Hippocampal formation (tissue), 2 donors: ENCODE measurements around the gene ST6GALNAC3.
"Not testable (repeated sequence)": the region's sequence is repeated elsewhere in the genome, so short reads cannot be mapped to it uniquely, and the experiment has no call there.

Experiments
- DNase-seq, 2 donors: peaks; one replicate each; lab custom pipeline; 2025; lab: John Stamatoyannopoulos, UW

ST6GALNAC3 gene

DNA sequence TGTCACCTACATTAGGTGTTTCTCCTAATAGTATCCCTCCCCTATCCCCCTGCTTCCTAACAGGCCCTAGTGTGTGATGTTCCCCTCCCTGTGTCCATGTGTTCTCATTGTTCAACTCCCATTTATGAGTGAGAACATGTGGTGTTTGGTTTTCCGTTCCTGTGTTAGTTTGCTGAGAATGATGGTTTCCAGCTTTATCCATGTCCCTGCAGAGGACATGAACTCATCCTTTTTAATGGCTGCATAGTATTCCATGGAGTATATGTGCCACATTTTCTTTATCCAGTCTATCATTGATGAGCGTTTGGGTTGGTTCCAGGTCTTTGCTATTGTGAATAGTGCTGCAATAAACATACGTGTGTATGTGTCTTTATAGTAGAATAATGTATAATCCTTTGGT, 267.3 kb downstream of the ST6GALNAC3 start:
- not testable (repeated sequence) for DNase-seq

DNA sequence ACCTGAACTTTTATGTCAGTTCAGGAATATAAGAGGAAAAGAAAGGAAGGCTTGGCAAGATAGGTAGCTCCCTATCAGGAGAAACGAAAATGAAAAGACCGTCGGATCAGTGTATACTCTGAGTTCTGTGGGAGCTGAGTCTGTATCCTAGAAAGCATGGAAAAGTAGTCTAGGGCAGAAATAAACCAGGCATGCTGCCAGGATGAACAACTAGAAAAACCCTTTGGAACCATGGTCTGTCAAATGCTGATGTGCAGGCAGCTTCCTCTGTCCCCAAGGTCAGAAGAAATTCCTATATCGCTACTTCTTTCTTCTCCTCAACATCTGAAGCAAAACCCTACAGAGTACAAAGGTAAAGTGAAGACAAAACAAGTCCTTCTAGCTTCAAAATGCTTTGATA, 268.8 kb downstream of the ST6GALNAC3 start:
- DNase-seq = no peak

DNA sequence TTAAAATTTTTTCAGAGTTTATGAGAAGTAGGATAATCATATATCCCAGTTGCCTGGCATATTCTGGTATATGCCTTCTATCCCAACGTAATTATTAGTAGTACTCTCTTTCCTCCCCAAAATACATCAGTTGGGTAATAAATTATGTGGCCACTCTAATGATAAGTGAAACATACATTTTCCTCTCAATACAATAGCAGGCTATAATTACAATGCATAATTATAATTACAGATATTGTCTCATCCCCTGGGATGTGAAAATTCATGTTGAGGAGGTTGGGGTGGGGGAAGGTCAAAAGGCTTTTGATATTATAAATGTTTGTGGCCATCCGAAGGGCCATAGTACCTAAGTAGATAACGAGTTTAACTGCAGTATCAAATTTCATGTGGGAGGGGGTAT, 277.1 kb downstream of the ST6GALNAC3 start:
- DNase-seq = no peak

GRCh38 chr1:76352741-76353435, 278.3 kb downstream of the ST6GALNAC3 start:
- DNase-seq = no peak

GRCh38 chr1:76354236-76354635, 279.7 kb downstream of the ST6GALNAC3 start:
- no peak for DNase-seq

DNA sequence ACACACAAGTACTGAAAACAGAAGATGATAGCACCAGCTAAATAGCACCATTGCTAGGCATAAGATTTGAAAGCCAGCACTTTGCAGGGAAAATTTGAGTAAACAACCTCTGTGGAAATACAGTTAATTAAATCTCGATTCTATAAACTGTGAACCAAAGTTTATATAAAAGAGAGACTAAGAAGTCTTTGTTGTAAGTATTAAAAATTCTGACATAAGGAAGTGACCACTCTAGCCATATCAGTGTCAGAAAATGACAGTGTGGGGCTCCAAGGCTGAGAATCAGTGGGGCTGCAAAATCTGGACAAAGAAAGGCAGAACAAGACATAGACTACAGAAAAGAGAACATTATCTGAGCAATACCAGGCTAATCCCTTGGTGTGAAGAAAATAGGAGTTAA, 292.2 kb downstream of the ST6GALNAC3 start:
- DNase-seq = no peak

DNA sequence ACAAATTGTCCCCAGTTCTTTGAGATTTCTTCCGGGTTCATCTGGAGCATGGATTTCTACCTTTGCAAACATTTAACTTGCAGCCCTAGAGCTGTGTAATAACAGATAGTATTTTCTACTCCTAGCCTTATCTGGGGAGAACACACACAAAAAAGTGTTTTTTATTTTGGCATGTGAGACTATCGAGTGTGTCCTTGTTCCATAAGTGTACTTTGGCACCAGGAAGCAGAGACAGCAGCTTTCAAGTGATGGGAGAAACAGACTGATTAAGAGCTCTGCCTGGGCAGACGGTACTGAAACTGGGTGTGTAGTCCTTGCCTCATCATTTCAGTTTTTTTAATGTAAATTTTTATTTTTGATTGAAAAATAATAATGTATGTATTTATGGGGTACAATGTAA, 297.4 kb downstream of the ST6GALNAC3 start:
- DNase-seq = no peak

- no peak for DNase-seq
Observed at GRCh38 chr1:76374086-76374485, 299.5 kb downstream of the ST6GALNAC3 start.

GRCh38 chr1:76377247-76377646, 302.7 kb downstream of the ST6GALNAC3 start:
- DNase-seq = no peak

DNA sequence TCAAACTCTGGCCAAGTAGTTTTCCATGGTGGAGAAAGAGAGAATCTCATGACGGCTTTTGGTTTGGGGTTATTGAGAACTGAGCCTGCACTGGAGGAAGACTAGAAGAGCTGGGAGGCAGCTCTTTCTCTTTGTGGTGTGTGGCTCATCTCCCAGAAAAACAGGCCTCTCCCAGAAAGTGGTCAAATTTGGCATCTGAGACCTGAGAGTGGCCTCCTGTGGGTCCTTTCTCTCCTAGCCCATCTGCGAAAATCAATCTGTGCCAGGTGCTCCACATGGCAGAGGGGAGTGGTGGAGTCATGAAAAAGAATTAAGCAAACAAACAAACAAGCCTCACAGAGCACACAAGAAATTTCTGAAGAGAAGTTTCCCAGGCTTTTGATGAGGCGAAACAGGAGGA, 305.0 kb downstream of the ST6GALNAC3 start:
- DNase-seq = no peak

GRCh38 chr1:76381450-76382097, 307.0 kb downstream of the ST6GALNAC3 start:
- no peak for DNase-seq

GRCh38 chr1:76388261-76388660, 313.7 kb downstream of the ST6GALNAC3 start:
- no peak for DNase-seq

GRCh38 chr1:76390456-76390855, 315.9 kb downstream of the ST6GALNAC3 start:
- peak; percentile 23 to 62 for DNase-seq

- no peak for DNase-seq
Observed at GRCh38 chr1:76395059-76395458, 320.5 kb downstream of the ST6GALNAC3 start.

DNA sequence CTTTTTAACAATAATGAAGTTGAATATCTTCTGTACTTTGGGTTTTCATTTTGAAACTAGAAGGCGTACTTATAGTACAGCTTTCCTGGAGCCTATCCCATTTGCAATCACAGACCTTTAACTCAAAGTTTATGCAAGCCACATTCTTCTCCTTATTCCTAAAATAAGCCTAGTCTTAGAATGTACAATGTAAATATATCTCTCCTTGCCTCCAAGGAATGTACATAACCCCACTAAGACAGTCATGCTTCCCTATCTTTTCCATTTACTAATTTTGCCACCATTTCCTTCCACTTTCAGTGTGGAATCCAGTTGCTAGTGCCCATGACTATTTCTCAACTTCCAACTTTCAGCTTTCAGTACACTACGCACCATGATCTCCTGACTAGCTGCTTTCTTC, 327.6 kb downstream of the ST6GALNAC3 start:
- DNase-seq = no peak

DNA sequence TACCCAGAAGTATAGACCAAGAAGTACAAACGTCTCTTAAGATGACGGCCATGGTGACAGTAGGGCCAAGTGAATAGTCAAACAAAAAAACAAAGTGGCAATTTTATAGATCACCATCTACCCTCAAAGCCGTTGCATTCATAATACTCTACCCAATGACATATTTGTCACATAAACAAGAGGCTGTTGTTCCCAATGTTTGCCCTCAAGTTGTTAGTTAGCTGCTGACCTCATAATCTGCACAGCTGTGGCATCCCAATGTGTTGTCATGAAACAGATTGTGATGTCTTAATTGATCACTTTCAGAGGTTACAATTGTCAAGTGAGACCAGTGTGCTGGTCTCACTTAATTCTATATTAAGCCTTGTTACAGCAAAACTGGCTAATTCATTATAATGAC, 333.8 kb downstream of the ST6GALNAC3 start:
- DNase-seq = peak in 1 of 2 donors; percentile 23

GRCh38 chr1:76410499-76410898, 336.0 kb downstream of the ST6GALNAC3 start:
- no peak for DNase-seq

DNA sequence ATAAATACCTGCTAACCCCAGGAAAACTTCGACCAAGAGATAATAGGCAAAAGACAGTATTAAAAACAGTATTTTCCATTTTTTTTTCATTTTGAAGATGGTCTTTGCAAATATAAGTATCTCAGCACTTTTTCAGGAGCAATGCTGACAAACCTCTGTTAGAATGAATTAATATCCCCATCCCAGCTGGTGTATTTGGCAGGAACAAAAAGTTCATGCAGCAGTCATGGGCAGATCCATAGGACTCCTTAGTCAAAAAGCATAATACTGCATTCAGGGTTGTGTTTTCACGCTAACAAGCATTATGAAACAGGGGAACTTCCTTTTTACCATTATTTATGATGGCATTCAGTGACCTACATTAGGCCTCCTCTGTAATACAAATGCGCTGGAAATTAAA, 344.0 kb downstream of the ST6GALNAC3 start:
- DNase-seq = no peak

DNA sequence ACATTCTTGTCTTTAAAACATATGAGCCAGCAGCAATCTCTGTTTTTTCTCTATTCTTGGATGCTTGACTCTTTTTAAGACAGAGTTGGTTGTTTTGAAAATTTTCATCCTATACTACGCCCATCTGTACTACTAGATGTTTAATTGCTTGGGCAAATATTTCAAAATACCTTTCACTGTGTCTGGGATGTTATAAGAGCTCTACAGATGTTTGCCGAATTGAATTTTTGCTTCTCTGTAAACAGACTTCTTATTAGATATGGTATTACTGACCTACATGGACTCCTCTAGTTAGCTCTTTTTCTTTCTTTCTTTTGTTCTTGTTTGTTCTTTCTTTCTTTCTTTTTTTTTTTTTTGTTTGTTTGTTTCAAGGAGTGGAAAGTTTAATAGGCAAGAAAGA, 345.1 kb downstream of the ST6GALNAC3 start:
- no peak for DNase-seq

GRCh38 chr1:76425201-76426145, 350.9 kb downstream of the ST6GALNAC3 start:
- DNase-seq = no peak

GRCh38 chr1:76426606-76427005, 352.1 kb downstream of the ST6GALNAC3 start:
- no peak for DNase-seq

GRCh38 chr1:76428028-76428427, 353.5 kb downstream of the ST6GALNAC3 start:
- DNase-seq = no peak

DNA sequence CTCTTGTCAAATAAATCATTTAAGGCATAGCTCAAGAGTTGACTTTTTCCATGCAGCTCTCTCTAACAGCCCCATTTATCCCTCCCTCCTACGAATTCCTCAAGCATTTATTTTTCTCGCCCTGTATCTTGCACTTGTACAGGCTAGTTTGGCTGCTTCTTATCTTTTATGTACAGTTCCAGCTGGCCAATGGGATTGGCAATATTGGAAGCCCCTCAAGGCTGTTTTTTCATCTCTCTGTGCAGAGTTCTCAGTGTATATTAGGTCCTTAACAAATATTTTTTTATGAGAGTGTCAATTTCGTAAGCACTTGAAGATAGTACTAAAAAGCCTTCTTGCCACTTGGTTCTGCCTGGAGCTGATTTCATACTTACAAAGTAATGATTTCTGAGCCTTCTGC, 356.0 kb downstream of the ST6GALNAC3 start:
- DNase-seq = no peak
